GM23248 (cell line): Measurements from ENCODE around the gene GDAP1L1.

Experiments
- EZH2 ChIP-seq: fragments of 200-600 bp; sonication (generic); IDR thresholded peaks from 2 replicates; pipeline ENCODE4 v1.6.1; 2018; ENCODE audit warnings: antibody characterized with exemption, mild to moderate bottlenecking; ENCODE audit not compliant: insufficient read depth, poor library complexity, severe bottlenecking
- EZH2phosphoT487 ChIP-seq: fragments of 200-600 bp; sonication (generic); IDR thresholded peaks from 2 replicates; pipeline ENCODE4 v1.6.1; 2018; ENCODE audit warnings: antibody characterized with exemption, moderate library complexity, mild to moderate bottlenecking, low read depth; ENCODE audit not compliant: insufficient read depth

- no peak for TF ChIP-seq EZH2phosphoT487
- TF ChIP-seq EZH2: no peak
These were observed 35.1 kb downstream of the GDAP1L1 start for GRCh38 chr20:44282192-44282591.
